GM12865 (cell line): ENCODE measurements around the gene DIAPH2.

Experiments
- DNase-seq: peaks from one replicate; pipeline ENCODE4 v3.0.0; 2010; ENCODE audit warnings: low read depth
- H3K4me3 ChIP-seq: 2 replicates; pipeline ENCODE4 v1.5.1; 2011; ENCODE audit warnings: mild to moderate bottlenecking, low read depth, low read length, control low read depth
- CTCF ChIP-seq: IDR thresholded peaks from 2 replicates; pipeline ENCODE4 v1.5.1; 2011; ENCODE audit warnings: low read length, control low read depth, low read depth, inconsistent platforms; ENCODE audit not compliant: insufficient read depth; ENCODE audit errors: missing control alignments

Gene DIAPH2

GRCh38 chrX:97416461-97416860 lies 731.8 kb downstream of the DIAPH2 start:
- no peak for TF ChIP-seq CTCF
- no peak for DNase-seq
- H3K4me3 ChIP-seq = no peak overlapping the region

- DNase-seq = no peak
- TF ChIP-seq CTCF = no peak
- no peak overlapping the region for H3K4me3 ChIP-seq
These were observed 744.5 kb downstream of the DIAPH2 start for GRCh38 chrX:97429101-97429500.

- DNase-seq = no peak
- H3K4me3 ChIP-seq = no peak overlapping the region
- no peak for TF ChIP-seq CTCF
These were observed 746.6 kb downstream of the DIAPH2 start for GRCh38 chrX:97431281-97431680.

- DNase-seq = no peak
- no peak for TF ChIP-seq CTCF
- no peak overlapping the region for H3K4me3 ChIP-seq
These were observed 761.7 kb downstream of the DIAPH2 start for GRCh38 chrX:97446298-97446882.

- TF ChIP-seq CTCF = no peak
- H3K4me3 ChIP-seq = no peak overlapping the region
These were observed 762.7 kb downstream of the DIAPH2 start for GRCh38 chrX:97447306-97447705.

GRCh38 chrX:97452283-97452682 lies 767.6 kb downstream of the DIAPH2 start:
- TF ChIP-seq CTCF = no peak
- no peak overlapping the region for H3K4me3 ChIP-seq
- DNase-seq = peak; percentile 8

More at GRCh38 chrX:97447306-97447705, 762.7 kb downstream of the DIAPH2 start:
- DNase-seq = no peak

GRCh38 chrX:97461763-97462162 lies 777.1 kb downstream of the DIAPH2 start:
- TF ChIP-seq CTCF = no peak
- no peak overlapping the region for H3K4me3 ChIP-seq
- DNase-seq = no peak
